IPS DF 6.9 (cell line): ENCODE measurements around the gene TLE6.
"Not testable (repeated sequence)": the region's sequence is repeated elsewhere in the genome, so short reads cannot be mapped to it uniquely, and the experiment has no call there.

Experiments used
- DNase-seq: peaks from one replicate; pipeline ENCODE4 v3.0.0-alpha.2; 2013; ENCODE audit warnings: low read depth, low spot score
- H3K27ac ChIP-seq: one replicate; pipeline ENCODE4 v1.5.1; 2013; ENCODE audit warnings: low read length, control low read depth
- H3K27me3 ChIP-seq: 2 replicates; pipeline ENCODE4 v1.6.1; 2013; ENCODE audit warnings: mild to moderate bottlenecking, low read length; ENCODE audit not compliant: control insufficient read depth, insufficient read depth
- H3K36me3 ChIP-seq: 2 replicates; pipeline ENCODE4 v1.6.1; 2013; ENCODE audit warnings: low read length; ENCODE audit not compliant: control insufficient read depth, insufficient read depth
- H3K4me1 ChIP-seq: 2 replicates; pipeline ENCODE4 v1.6.1; 2013; ENCODE audit warnings: low read length; ENCODE audit not compliant: control insufficient read depth, insufficient read depth
- H3K4me3 ChIP-seq: 2 replicates; pipeline ENCODE4 v1.5.1; 2013; ENCODE audit warnings: mild to moderate bottlenecking, low read length
- H3K9me3 ChIP-seq: 2 replicates; pipeline ENCODE4 v1.6.1; 2013; ENCODE audit warnings: low read length, inconsistent platforms; ENCODE audit not compliant: control insufficient read depth, insufficient read depth
- WGBS: extraction: QIAGEN DNeasy Blood & Tissue Kit; methylation state at CpG from one replicate; pipeline ENCODE4 v1.1.7; 2013; ENCODE audit warnings: mixed read lengths, missing lambda C conversion rate; ENCODE audit not compliant: insufficient read length, insufficient coverage; 5-methylcytosine and 5-hydroxymethylcytosine counted together

The TLE6 gene

DNA sequence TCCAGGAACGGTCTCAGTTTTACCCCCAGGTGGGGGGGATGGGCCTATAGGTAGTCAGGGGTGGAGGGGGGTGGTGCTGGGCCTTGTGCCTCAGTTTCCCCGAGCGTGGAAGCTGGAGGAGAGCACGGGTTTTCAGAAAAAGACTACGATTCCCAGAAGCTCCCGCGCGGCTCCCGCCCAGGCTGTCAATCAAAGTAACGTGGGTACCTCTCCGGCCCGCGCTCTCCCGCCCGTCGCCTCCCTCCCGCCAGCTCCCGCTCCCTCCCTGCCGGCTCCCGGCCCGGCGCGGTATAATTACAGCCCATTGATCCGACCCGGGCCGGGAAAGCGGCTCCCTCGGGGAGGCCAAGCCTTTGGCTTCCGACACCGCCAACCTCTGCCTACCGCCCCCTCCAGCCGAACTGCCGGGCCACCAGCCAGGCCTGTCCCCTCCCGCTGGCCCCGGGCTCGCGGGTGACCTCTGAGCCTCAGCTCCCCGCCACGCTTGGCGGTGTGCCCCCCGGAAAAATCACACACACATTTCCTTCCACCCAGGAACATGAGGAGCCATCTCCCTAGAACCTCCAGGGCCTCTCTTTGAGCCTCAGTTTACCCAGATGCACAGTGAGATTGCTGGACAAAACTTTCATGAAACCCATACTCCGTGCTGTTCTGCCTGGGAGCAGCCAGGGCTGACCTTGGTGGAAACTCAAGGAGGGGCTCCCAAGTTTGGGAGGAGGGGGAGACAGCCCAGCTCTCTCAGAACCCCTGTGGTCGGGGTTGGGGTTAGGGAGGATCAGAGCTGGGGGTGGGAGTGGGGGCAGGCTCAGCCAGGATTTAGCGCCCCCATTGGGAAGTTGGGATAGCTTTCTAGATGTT is 59.0 kb downstream of the TLE6 start:
- no peak for DNase-seq
- H3K36me3 ChIP-seq: no peaks in the 10 kb centered on the region
- no peak overlapping the region for H3K27ac ChIP-seq
- WGBS: no CpG with 5 or more reads among the region's 44 CpGs
- no peaks in the 10 kb centered on the region for H3K4me1 ChIP-seq
- H3K27me3 ChIP-seq: no peaks in the 10 kb centered on the region
- H3K9me3 ChIP-seq: no peaks in the 10 kb centered on the region
- H3K4me3 ChIP-seq: peak overlapping the region; percentile 56; the same call in 1 of the 2 replicates

DNA sequence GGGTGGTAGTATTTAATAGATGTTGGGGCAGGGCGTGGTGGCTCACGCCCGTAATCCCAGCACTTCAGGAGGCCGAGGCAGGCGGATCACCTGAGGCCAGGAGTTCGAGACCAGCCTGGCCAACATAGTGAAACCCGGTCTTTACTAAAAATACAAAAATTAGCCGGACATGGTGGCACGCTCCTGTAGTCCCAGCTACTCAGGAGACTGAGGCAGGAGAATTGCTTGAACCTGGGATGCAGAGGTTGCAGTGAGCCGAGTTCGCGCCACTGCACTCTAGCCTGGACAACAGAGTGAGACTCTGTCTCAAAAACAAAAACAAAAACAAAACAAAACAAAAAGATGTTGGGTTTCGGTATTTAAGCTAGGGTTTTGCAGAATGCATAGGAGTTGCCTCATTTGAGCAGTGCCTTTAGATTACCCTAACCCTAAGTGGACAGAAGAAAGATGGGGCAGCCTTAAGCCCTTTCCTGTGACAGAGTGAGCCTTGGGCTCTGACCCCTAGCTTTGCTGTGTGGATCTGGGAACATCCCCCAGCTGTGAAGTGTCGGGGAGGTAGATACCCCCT is 59.7 kb downstream of the TLE6 start:
- H3K4me3 ChIP-seq: not testable (repeated sequence)

DNA sequence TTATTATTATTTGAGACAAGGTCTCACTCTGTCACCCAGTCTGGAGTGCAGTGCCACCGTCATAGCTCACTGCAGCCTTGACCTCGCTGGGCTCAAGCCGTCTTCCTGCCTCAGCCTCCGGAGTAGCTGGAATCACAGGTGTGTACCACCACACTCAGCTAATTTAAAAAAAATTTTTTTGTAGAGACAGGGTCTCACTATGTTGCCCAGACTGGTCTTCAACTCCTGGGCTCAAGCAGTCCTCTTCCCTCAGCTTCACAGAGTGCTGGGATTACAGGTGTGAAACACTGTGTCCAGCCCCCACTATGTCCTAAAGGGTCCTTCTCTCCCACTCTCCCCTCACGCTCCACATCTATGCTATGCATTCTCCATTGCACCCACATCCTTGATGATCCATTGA is 60.9 kb downstream of the TLE6 start:
- DNase-seq: no peak
- Histone ChIP-seq H3K9me3 (no peaks in the 10 kb centered on the region), H3K36me3 (no peaks in the 10 kb centered on the region), H3K4me1 (no peaks in the 10 kb centered on the region), H3K27me3 (no peaks in the 10 kb centered on the region), H3K27ac (no peak overlapping the region), H3K4me3 (no peak overlapping the region)
- WGBS: no CpG with 5 or more reads among the region's 5 CpGs

More for the DNA sequence above, 59.7 kb downstream of the TLE6 start:
- not testable (repeated sequence) for H3K9me3 ChIP-seq, DNase-seq, H3K4me1 ChIP-seq, H3K27me3 ChIP-seq, H3K27ac ChIP-seq, H3K36me3 ChIP-seq
- WGBS: no CpG with 5 or more reads among the region's 14 CpGs

- Histone ChIP-seq H3K9me3 (no peaks in the 10 kb centered on the region), H3K4me3 (no peak overlapping the region), H3K36me3 (no peaks in the 10 kb centered on the region), H3K27me3 (no peaks in the 10 kb centered on the region), H3K4me1 (no peaks in the 10 kb centered on the region), H3K27ac (no peak overlapping the region)
- no peak for DNase-seq
- no CpG with 5 or more reads among the region's 5 CpGs for WGBS
These were observed 61.8 kb downstream of the TLE6 start for GRCh38 chr19:3039125-3039524.

- no peaks in the 10 kb centered on the region for H3K27me3 ChIP-seq
- H3K36me3 ChIP-seq: no peaks in the 10 kb centered on the region
- H3K9me3 ChIP-seq: no peaks in the 10 kb centered on the region
- H3K4me1 ChIP-seq: no peaks in the 10 kb centered on the region
- no CpG with 5 or more reads among the region's 17 CpGs for WGBS
- H3K4me3 ChIP-seq: no peak overlapping the region
- no peak for DNase-seq
- H3K27ac ChIP-seq: no peak overlapping the region
These were observed 62.3 kb downstream of the TLE6 start for GRCh38 chr19:3039641-3040077.

DNA sequence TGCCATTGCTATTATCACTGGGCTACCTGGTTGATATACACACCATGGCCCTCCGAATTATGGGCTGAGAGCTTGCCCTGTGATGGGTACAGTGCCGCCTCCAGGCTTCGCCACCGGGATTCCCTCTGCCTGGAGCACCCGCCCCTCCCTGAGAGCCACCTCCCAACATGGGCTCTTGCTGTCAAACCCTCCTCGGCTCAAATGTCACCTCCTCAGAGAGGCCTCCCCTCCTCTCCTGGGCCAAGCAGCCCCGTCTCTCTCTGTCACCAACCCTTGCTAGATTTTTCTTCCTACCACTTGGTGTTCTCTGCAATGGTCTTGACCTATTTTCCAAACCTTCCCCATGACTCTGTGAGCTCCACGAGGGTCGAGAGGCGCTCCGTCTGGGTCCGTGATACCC is 64.0 kb downstream of the TLE6 start:
- Histone ChIP-seq H3K4me3 (no peak overlapping the region; the same call in 1 of the 2 replicates), H3K36me3 (no peaks in the 10 kb centered on the region), H3K27me3 (no peaks in the 10 kb centered on the region), H3K27ac (no peak overlapping the region), H3K9me3 (no peaks in the 10 kb centered on the region), H3K4me1 (0 out of 2 replicates have a peak, but pooled peaks cover 2% of the 10 kb centered on the region)
- no peak for DNase-seq
- no CpG with 5 or more reads among the region's 12 CpGs for WGBS

DNA sequence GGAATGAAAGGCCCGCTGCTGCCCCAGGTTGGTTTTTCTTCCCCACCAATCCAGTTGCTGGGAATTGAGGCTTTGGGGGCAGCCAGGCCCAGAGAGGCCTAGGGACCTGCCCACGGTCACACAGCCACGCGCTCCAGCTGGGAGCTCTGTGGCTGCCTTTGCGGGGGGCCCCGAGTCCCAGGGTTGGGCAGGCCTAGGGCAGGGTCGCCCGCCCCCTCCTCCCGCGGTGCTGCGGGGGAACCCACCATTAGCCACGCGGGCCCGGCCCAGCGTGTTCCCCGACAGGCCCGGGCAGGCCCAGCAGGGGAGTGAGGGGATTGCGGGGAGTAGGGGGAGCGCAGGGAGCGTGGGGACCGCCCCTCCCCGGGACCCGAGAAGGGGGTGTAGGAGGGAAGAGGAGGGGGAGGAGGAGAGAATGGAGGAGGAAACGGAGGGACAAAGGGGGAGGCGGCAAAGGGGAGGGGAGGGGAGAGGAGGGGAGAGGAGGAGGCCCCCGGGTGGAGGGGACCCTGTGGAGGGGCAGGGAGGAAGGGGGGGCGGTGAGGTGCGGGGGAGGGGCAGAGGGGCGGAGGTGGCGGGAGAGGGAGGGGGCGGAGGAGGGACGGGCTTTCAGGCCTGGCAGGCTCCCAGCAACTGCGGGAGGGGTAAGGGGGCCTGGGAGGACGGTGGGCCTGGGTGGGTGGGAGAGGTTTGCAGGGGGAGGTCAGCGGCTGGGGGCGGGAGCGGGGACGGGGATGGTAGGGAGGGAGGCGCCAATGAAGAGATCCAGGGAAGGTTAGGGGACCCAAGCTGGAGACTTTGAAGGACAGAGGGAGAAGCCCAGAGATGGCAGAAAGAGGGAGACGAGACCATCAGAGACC is 64.6 kb downstream of the TLE6 start:
- WGBS: no CpG with 5 or more reads among the region's 40 CpGs

GRCh38 chr19:3042621-3043267 is 65.4 kb downstream of the TLE6 start:
- Histone ChIP-seq H3K27me3 (no peaks in the 10 kb centered on the region), H3K4me1 (0 out of 2 replicates have a peak, but pooled peaks cover 2% of the 10 kb centered on the region), H3K4me3 (no peak overlapping the region; the same call in 1 of the 2 replicates), H3K9me3 (no peaks in the 10 kb centered on the region), H3K36me3 (no peaks in the 10 kb centered on the region), H3K27ac (no peak overlapping the region)
- no CpG with 5 or more reads among the region's 15 CpGs for WGBS
- no peak for DNase-seq

More for the DNA sequence above, 64.6 kb downstream of the TLE6 start:
- H3K27ac ChIP-seq: no peak overlapping the region
- H3K36me3 ChIP-seq: no peaks in the 10 kb centered on the region
- no peaks in the 10 kb centered on the region for H3K9me3 ChIP-seq
- H3K4me1 ChIP-seq: 0 out of 2 replicates have a peak, but pooled peaks cover 2% of the 10 kb centered on the region
- peak overlapping the region; percentile 40; the same call in 1 of the 2 replicates for H3K4me3 ChIP-seq
- no peak for DNase-seq
- H3K27me3 ChIP-seq: no peaks in the 10 kb centered on the region
